NCI-H446 treated with DMSO at 0.1 percent for 48 hours (cell line): ENCODE measurements around the gene CPB1.
A peak's percentile ranks its signal among the peaks of the same experiment; 100 is the strongest.

ENCODE experiments used
- DNase-seq: peaks from one replicate; lab custom pipeline; 2025; lab: John Stamatoyannopoulos, UW

The CPB1 gene

GRCh38 chr3:148882288-148882687 is 54.7 kb downstream of the CPB1 start:
- peak; percentile 25 for DNase-seq

- DNase-seq: no peak
Measured at GRCh38 chr3:148883163-148883562, 55.6 kb downstream of the CPB1 start.

GRCh38 chr3:148884261-148884660 is 56.6 kb downstream of the CPB1 start:
- no peak for DNase-seq

- no peak for DNase-seq
Measured at GRCh38 chr3:148889828-148890227, 62.2 kb downstream of the CPB1 start.

- no peak for DNase-seq
Measured at GRCh38 chr3:148896062-148896461, 68.5 kb downstream of the CPB1 start.

GRCh38 chr3:148901987-148902791 is 74.6 kb downstream of the CPB1 start:
- DNase-seq: no peak

GRCh38 chr3:148903022-148903442 is 75.4 kb downstream of the CPB1 start:
- DNase-seq: no peak

- DNase-seq: no peak
Measured at GRCh38 chr3:148903941-148904340, 76.3 kb downstream of the CPB1 start.

GRCh38 chr3:148906667-148907066 is 79.1 kb downstream of the CPB1 start:
- DNase-seq: no peak
